A549 treated with AZD9567 at 1 μM for 4 hours (cell line): ENCODE data around the gene TIMM8A. TPM values are rescaled to one million over a fixed set of nuclear protein-coding genes. Genes with fewer than 3 reads are reported as not detected.

Experiments
- total RNA-seq: library from RNA; stranded (reverse); fragments of 200-300 nt; extraction: Qiagen RNA extraction; gene quantifications from 5 replicates; pipeline ENCODE4 v1.2.3, GENCODE V29; 2022; ENCODE audit not compliant: insufficient read depth

TIMM8A gene
- 30.9 to 32.5 TPM (median 31.9 TPM) in 5 replicates for total RNA-seq

GRCh38 chrX:101348452-101349192, at the start of gene TIMM8A:
Gene TIMM8A, minus strand, starts transcription at chrX:101348742. Its CDS starts 78 bp downstream, at chrX:101348664.

GRCh38 chrX:101390664-101391525, 42.4 kb upstream of the TIMM8A start, which contains the start of gene RPL36A:
Gene RPL36A, plus strand, starts transcription at chrX:101391011. Its CDS starts 33 bp downstream, at chrX:101391044.

GRCh38 chrX:101385795-101386541, 37.4 kb upstream of the TIMM8A start, which contains the start of gene BTK:
Gene BTK, minus strand, starts transcription at chrX:101386191. Its CDS starts 10,907 bp downstream, at chrX:101375284.

Other genes with a start within 250 kb of the TIMM8A start
- gene DRP2, start 129.0 kb downstream of the TIMM8A start, total RNA-seq: 0.22 to 0.30 TPM (median 0.27 TPM) in 4 of 5 replicates, not detected in the other
- gene TAF7L, start 57.4 kb downstream of the TIMM8A start, total RNA-seq: 0.09 to 0.27 TPM (median 0.13 TPM) in 4 of 5 replicates, not detected in the other
- 0.11 to 0.20 TPM (median 0.16 TPM) in 4 of 5 replicates, not detected in the other for gene BTK, start 37.4 kb upstream of the TIMM8A start, total RNA-seq
- gene RPL36A, start 42.3 kb upstream of the TIMM8A start, total RNA-seq: 2,452 to 3,010 TPM (median 2,524 TPM) in 5 replicates
- gene GLA, start 59.2 kb upstream of the TIMM8A start, total RNA-seq: 166 to 190 TPM (median 173 TPM) in 5 replicates
- 46.3 to 68.1 TPM (median 54.0 TPM) in 5 replicates for gene HNRNPH2, start 59.5 kb upstream of the TIMM8A start, total RNA-seq
- gene ARMCX4, start 136.7 kb upstream of the TIMM8A start, total RNA-seq: 0.39 to 1.1 TPM (median 0.58 TPM) in 4 of 5 replicates, not detected in the other
- 0.28 to 0.44 TPM (median 0.29 TPM) in 4 of 5 replicates, not detected in the other for gene ARMCX1, start 201.8 kb upstream of the TIMM8A start, total RNA-seq